Ovary (tissue), 3 donors: ENCODE data around the gene BLID.

Source experiments
- EP300 ChIP-seq: sonication (generic); formaldehyde crosslinking; IDR thresholded peaks from one replicate; pipeline ENCODE4 v1.6.1; 2017; ENCODE audit warnings: antibody characterized with exemption
- POLR2A ChIP-seq: fragments of 450-650 bp; IDR thresholded peaks from one replicate; pipeline ENCODE4 v1.6.1; 2017; ENCODE audit warnings: antibody characterized with exemption, mild to moderate bottlenecking, moderate library complexity
- TF ChIP-seq, protein P1 (sequence below), 3 donors: fragments of 450-650 bp in 2 of 3; fragments of 200-600 bp in 1 of 3; IDR thresholded peaks; one replicate each; pipeline versions ENCODE4 v1.5.1 to v1.8.0; 2016 to 2022; ENCODE audit warnings: antibody characterized with exemption in 3 of 3, mild to moderate bottlenecking in 1 of 3
- donor health status: DM: no; HTN: no; CAD: no.

DNA sequence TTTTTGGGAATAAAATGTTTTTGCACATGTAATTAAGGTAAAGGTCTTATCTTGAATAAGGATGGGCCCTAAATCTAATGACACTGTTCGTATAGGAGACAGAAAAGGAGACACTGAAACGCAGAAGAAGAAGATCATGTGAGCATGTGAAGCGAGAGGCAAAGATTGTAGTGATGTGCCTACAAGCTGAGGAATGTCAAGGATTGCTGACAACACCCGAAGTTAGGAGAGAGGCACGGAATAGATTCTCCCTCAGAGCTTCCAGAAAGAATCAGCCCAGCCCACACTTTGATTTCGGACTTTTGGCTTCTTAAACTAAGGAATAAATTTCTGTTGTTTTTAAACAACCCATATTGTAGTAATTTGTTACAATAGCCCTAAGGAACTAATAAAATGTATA, 4.1 kb upstream of the BLID start:
- TF ChIP-seq, protein P1, sequence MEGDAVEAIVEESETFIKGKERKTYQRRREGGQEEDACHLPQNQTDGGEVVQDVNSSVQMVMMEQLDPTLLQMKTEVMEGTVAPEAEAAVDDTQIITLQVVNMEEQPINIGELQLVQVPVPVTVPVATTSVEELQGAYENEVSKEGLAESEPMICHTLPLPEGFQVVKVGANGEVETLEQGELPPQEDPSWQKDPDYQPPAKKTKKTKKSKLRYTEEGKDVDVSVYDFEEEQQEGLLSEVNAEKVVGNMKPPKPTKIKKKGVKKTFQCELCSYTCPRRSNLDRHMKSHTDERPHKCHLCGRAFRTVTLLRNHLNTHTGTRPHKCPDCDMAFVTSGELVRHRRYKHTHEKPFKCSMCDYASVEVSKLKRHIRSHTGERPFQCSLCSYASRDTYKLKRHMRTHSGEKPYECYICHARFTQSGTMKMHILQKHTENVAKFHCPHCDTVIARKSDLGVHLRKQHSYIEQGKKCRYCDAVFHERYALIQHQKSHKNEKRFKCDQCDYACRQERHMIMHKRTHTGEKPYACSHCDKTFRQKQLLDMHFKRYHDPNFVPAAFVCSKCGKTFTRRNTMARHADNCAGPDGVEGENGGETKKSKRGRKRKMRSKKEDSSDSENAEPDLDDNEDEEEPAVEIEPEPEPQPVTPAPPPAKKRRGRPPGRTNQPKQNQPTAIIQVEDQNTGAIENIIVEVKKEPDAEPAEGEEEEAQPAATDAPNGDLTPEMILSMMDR (IDR thresholded peaks at IDR 0.05) = no peak
- TF ChIP-seq EP300 (no peak), POLR2A (no peak)
